HG02588 (cell line): ENCODE measurements around the gene GPR17.

ENCODE experiments used
- ATAC-seq: cut with Tn5 transposase; IDR thresholded peaks from one replicate; pipeline ENCODE4 v1.9.1; 2021; ENCODE audit warnings: mild to moderate bottlenecking, moderate library complexity; ENCODE audit not compliant: unreplicated experiment

The GPR17 gene

DNA sequence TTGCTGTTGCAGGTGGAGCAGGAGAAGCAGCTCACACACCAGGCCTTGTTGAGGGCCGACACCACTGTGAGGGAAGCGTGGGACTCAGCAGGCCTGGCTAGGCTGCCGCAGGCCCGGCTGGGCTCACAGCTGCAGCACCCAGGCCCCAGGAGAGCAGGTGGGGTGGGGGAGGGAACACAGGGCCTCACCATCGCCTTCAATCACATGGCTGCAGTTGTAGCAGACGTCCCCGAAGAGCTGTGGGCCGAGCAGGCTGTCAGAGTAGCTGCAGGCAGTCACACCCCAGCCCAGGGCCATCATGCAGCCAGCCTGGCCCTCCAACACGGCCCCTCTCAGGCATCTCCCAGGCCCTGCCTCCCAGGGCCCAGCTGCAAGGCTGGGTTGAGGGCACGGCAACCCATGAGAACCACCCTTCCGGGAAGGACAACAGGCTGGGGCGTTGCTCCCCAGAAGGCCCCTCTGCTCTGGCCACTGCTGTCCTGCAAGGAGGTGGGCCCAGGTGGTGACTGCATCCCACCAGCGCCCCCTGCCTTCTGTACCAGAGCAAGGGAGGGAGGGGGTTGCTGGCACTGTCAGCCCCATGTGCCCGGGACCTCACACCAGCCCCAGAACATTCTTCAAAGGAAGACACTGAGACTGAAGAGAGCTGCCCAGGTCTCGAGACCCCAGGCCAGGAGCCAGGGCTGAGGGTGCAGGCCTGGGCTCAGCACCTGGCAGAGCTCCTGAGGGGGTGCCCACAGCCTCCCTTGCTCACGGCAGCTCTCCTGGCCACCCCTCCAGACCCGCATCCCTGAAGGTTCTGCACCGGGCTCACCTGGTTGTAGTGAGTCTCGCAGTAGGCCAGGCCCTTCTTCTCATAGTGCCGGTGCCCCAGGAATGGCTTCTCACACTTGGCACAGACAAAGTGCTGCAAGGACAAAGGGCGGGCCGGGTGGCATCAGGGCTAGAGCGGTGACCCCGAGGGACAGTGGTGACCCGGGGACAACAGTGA is 5.6 kb upstream of the GPR17 start:
- no peak for ATAC-seq

DNA sequence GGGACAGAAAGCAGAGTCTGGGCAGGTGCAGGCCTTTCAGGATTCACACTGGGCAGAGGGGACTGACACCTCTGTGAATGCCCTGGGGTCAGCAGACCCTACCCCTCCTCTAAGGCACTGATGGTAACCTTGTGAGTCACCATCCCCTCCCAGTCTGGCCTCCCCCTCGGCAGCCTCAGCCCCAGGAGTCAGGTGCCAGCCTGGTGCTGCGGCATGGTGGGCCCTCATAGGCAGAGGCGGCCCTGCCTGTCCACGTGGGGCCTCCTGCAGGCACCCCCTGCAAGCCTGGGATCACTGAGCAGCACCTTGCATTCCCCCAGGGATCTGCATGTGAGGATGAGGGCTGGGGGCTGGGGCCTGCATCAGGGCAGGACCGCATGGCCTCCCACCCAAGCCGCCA is 4.8 kb upstream of the GPR17 start:
- ATAC-seq: no peak

DNA sequence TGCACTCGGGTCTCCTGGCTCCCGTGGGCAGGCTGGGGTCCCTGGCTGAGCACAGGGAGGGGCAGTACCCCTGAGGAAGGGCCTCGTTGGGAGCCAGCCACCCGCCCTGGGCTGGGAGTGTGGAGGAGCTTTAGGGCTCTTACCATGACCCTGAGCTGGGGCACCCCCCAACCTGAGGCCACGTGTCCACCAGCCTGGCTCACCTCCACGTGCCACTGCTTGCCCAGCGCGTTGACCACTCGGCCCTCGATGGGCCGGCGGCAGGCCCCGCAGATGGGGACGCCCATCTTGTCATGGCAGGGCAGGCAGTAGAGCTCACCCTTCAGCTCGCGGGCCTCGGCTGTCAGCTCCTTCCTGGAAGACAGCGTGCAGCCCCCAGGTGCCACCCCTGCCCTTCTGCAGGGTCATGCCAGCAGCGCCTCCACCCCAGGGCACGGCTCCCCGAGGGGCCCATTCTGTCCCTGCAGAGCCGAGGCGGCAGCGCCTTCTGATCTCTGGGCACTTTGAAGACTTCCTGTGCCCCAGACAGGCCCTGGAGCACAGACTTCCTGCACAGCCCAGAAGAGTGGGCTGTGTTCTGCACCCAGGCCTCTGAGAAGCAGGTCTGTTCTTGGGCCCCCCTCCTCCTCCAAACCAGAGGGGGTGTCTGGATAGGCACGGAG is 4.0 kb upstream of the GPR17 start:
- no peak for ATAC-seq

DNA sequence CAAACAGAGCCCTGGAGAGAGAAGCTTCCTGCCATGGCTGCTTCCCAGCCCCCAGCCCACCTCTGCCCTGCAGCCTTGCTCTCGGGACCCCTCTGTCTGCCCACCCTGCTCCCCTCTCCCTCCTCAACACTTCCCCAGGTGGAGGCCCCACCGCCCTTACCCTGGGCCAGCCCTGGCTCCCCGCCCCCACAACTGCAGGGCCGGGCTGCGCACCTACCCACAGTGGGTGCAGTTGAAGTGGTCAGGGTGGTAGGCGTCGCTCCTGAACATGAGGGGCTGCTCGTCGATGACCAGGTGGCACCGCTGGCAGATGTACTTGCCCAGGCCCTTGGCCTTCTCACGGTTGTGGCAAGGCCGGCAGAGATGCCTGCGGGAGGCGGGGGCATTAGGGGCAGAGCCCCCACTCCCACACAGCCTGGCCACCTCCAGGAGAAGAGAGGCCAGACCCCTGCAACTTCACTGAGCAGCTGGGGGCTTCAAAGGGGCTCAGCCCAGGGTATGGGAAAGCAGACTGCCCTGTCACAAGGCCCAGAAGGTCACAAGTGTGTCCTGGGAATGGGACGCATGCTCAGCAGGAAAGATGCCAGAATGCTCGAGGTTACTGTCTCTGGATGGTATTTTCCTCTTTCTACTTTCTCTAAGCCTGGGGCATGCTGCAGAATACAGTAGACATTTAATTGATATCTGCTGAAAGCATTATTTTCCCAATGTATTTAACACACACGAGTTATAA is 3.1 kb upstream of the GPR17 start:
- no peak for ATAC-seq

DNA sequence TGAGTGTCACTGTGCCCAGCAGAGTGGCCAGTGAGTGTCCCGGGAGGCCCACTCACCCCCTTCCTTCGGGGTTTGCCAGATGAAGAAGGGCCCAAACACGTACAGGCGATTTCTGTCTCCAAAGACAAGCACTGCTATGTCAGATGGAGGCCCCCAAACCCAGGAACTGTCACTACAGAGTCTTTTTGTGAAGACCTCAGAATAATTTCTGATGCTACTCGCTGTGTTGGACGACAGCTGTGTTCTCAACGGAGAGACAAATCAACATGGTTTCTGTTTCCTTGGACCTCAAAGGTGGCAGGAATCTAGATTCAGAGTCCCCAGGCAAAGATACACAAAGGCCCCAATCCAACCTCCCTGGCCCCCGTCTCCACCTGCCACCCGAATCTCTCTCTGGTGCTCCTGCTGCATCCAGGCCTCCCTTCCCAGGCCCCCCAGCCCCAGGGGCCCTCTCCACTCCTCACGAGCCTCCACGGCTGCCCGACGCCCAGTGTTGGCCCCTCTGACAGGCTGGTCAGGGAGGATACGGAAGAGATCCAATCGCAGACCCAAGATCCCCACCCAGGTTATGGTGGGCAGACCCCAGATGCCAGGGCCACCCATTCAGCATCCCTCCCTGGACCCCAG is 2.4 kb upstream of the GPR17 start:
- ATAC-seq: no peak

DNA sequence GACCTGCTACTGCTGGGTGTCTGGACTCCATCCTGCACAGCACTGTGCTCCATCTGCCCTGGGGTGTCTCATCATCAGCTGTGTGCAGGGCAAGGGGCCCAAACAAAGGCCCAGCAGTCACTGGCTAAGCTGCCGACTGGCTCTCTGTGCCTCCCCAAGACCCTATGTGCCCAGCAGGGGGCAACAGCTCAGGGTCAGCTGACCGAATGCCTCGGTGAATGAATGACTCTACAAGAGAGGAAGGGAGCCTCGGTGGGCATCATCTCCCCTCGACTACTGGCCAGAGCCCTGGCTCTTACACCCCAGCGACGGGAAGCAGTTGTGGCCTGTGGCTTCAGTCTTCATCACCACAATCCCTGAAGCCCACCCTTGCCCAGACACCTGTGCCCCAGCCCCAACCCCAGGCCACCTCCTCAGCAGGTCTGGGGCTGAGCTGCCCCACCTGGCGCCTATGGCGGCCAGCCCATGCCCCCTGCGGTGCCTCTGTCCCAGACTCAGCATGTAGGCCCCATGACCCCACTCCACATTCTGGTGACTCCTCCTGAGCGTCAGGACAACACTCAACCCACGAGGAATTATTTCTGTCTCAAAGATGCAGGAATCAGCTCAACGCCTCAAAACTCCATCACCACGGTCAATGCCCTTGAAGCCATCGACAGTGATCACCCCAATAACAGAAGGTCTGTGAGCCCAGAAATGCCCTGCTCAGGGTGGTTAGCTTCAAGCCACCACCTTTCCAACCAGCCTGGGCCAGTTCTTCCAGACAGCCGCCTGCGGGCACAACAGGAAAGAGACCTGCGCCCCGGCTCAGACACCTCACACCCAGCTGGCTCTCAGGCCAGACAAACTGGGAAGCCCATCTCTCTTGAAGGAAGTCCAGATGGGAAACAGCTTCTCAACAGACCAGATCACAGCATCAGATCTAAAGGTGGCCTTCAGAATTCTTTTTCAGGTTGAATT is 1.6 kb upstream of the GPR17 start:
- ATAC-seq: no peak

DNA sequence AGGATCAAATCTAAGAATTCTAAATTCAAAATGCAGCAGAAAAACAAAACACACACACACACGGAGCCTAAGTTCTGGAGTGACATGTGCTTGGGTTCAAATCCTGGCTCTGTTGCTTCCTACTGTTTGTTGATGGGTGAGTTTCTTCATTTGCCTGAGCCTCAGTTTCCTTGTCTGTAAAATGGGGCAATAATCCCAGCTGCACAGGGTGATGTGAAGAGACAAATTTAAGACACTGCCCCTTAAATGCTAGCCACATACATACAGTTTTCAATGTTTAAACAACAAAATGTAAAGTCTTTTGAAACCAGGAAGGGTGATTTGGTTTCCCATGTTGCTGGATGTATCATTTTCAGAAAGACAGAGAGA is 943 bp upstream of the GPR17 start:
- ATAC-seq: no peak

DNA sequence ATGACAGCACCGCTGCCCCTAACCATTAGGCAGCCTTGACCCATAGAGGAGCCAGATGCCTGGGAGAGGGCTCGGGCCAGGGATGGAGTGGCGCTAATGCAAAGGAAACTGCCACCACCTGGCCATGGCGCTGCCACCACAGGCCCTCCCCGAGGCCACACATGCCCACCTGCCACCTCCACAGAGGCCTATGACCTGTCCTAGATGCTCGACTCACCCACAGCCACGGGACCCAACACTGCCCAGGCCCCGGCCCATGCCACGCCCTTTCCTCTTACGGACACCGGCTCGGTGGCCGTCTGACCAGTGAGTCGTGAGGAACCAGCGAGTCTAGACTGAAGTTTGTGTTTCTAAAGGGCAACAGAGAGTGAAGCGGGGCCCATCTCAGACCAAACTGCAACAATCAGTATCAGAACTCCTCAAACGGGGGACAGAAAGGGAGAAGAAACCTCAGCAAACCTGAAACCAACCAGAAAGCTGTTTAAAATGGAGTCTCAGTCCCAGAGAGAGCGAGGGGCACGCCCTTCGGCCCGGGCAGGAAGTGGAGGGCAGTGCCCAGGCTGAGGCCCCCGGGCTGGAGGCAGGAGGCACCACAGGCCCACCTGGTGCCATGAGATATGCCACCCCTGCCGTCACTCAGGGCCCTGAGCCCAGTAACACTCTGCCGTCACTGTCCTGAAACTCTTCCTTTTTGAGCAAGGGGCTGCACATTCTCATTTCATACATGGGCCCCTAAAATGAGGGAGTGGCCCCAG is 711 bp downstream of the GPR17 start:
- ATAC-seq: no peak

DNA sequence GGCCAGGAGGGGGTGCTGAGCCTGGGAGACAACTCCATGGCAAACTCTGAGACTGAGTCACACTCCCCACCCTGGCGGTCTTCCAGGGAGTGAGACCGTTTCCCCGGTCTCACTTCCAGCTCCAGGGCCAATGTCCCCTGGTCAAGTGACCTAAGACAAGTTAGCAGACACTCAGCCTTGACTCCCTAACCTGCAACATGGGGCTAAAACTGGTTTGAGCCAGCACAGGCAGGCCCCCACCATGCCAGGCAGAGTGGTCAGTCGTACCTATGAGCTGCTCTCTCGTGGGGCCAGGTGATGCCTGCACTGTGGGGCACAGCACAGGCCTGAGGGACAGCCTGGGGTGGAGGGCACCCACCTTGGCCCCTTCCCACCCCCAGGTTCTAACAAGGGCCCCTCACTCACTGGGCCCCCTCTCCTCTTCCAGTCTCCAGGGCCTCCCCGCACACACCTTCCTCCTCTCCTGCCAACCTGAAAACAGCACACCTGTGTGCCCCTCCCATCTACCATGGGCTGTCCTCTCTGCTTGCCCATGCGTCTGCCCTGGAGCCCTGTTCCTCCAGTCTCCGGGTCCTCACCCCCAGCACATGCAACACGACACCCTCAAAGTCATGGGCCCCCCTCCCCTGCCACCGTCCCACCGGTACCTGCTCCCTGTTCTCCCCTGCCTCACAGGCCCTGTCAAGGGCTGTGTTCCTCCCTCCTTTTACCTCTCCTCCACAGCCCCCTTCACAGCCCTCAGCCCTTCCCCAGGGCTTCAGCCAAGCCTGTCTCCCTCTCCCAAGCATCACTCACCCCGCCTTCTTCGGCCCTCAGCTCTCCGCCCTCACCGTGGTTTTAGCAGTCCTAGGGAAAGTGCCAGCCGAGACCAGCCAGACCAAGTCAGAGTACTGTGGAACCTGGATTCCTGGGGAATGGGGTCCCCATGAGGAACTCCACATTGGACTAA is 1.6 kb downstream of the GPR17 start:
- no peak for ATAC-seq

DNA sequence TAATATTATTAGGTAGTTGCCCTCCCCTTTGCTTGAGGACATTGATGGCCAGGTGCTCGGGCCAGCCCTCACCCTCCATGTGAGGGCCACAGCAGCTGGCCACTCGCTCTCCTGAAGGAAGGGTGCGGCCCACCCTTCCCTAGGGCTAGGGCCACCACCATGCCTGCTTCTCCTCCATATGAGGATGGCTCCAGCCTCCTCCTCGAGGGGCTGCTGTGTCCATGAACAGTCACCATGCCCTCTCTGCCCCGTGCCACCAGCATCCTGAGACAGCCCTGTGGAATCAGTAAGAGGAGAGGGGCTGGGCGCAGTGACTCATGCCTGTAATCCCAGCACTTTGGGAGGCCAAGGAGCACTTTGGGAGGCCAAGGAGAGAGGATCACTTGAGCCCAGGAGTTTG is 2.4 kb downstream of the GPR17 start:
- no peak for ATAC-seq

DNA sequence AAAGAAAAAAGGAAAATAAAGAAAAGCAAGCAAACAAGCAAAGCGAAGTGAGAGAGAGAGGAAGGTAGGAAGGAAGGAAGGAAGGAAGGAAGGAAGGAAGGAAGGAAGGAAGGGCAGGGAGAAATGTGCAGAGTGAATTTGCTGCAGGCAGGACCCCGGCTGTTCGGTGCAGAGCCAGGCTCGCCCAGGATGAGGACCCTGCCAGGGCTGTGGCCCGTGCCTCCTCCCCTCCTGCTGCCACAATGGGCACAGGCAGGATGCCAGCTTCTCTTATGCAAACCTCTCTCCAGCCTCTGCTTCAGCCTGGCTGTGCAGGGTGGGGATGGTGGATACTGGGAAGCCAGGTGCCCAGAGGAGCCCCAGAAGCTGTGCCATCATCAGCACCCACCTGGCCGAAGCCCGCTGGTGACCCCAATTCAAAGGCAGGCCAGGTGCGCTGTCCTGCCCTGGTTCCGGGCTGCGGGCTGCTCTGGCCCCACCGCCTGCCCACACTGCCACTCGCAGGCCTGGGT is 3.2 kb downstream of the GPR17 start:
- no peak for ATAC-seq

DNA sequence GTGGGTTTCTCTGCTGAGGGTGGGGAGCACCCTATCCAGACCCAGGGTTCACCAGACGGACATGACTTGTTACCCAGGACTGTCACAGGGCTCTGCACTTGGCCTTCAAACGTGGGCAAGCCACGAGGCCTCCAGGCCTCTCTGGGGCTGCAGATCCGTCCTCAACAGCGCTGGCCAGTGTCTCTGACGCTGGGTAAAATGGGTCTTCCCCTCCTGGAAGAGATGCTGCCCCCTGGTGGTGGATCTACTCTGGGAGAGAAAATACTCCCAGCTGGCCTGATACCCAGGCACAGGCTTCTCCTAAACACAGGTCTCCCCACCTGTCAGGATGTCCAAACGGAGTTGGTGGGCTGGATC is 3.7 kb downstream of the GPR17 start:
- peak; percentile 61 for ATAC-seq

DNA sequence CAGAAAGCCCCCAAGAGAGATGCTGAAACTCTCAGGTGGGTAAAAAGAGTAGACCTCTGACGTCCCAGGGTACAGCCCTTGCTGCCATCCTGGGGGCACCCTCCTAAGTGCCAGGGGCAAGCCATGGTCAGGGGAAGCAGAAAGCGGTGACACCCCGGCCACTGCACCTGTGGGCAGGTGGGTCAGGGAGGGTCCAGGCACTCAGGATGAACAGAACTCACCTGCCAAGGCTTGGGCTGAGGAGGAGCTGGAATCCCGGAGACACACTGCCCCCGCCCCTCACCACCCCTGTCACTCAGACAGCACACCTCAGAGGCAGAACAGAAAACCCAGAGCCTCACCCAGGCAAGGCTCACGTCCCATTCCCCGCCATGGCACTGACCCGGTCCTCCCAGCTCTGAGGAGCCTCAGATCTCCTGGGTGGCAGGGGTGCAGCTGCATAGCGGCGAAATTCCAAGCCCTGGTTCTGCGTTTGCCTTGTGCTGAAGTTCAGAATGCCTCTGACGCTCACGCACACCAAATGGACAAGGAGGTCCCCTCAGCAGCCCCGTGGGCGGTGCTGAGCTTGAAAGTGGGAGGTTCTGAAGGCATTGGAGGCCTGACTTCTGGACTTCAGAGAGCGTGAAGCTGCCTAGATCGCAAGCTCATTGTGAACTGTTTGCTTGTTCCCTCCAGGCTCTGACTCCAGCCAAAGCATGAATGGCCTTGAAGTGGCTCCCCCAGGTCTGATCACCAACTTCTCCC is 4.3 kb downstream of the GPR17 start:
- ATAC-seq: no peak

DNA sequence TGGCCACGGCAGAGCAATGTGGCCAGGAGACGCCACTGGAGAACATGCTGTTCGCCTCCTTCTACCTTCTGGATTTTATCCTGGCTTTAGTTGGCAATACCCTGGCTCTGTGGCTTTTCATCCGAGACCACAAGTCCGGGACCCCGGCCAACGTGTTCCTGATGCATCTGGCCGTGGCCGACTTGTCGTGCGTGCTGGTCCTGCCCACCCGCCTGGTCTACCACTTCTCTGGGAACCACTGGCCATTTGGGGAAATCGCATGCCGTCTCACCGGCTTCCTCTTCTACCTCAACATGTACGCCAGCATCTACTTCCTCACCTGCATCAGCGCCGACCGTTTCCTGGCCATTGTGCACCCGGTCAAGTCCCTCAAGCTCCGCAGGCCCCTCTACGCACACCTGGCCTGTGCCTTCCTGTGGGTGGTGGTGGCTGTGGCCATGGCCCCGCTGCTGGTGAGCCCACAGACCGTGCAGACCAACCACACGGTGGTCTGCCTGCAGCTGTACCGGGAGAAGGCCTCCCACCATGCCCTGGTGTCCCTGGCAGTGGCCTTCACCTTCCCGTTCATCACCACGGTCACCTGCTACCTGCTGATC is 4.9 kb downstream of the GPR17 start:
- ATAC-seq: no peak

DNA sequence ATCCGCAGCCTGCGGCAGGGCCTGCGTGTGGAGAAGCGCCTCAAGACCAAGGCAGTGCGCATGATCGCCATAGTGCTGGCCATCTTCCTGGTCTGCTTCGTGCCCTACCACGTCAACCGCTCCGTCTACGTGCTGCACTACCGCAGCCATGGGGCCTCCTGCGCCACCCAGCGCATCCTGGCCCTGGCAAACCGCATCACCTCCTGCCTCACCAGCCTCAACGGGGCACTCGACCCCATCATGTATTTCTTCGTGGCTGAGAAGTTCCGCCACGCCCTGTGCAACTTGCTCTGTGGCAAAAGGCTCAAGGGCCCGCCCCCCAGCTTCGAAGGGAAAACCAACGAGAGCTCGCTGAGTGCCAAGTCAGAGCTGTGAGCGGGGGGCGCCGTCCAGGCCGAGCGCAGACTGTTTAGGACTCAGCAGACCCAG is 5.4 kb downstream of the GPR17 start:
- no peak for ATAC-seq

DNA sequence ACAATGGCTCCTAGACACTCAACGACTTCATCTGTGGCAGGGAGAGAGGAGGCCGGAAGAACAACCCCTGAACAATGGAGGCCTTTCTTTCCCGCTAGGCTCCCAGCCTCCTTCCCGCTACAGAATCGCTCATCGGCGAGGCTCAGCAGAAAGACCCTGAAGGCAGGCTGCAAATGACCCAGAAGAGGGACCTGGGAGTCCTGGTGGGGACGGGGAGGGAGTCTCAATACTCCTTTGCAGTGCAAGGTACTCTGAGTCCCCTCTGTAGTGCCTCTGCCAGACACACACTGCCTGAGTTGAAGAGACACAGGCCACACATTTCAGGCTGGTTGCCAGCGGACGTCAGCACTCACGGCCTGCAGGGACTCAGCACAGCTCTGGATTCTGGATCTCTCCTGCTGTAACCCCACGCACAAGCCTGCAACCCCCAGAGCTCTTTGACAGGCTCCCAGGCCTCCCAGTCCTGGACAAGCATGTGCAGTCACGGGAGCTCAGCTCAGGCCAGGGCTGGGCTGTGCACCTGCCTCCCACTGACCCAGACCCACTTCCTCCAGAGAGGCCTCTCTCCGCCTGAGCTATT is 6.1 kb downstream of the GPR17 start:
- no peak for ATAC-seq
